ENCODE measurements around the gene TRPV6.

The TRPV6 gene

DNA sequence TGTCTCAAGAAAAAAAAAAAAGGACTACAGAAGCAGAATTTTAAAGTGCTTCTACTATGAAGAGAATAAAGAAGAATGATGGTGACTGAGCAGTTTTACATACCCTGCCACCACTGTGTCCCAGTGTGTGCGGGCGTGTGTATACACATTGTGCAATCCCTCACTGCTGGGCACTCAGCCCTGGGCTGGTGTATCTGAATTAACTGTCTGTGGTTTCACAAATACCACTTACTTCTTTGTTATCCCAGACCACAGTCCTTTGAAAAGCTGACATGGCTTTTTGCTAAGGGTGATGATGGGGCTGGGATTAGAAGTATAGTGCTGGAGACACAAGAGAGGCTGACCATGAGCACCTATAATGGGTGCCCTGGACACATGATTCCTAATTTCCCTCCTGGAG is 21.1 kb upstream of the TRPV6 start:
- DNase-seq = no peak

DNA sequence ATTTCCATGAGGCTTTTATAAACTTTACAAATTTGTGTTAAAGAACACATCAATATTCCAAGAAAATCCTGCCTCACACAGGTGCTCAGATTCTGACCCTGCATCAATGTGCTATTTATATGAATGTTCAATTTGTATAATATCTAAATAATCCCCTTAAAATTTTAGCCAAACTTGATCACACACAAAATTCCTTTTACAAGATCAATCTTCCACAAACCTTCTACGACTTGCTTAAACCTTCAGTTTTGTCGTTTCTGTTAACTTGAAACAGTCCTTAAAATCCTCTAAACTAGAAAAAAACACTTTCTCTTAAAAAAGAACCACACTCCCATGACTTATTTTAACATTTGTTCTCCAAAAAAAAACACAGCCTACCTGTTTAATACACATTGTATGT is 20.2 kb upstream of the TRPV6 start:
- DNase-seq = no peak

DNA sequence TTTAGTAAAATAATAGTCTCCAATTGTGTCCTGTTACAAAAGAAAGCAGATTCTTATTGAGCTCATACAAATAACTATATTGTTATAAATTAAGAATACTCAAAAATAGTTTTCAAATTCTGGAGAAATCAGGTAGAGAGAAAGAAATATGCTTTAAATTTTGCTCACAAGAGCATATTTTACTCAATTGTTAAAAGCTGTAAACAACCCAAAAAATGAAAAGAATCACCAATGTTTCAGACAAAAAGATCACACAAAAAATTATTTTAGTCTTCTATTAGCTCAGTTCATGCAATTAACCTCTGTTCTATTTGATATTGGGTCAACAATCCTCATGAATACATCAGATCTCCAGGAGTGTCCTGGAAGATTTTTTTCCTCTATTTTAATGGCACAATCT is 18.6 kb upstream of the TRPV6 start:
- DNase-seq = no peak

DNA sequence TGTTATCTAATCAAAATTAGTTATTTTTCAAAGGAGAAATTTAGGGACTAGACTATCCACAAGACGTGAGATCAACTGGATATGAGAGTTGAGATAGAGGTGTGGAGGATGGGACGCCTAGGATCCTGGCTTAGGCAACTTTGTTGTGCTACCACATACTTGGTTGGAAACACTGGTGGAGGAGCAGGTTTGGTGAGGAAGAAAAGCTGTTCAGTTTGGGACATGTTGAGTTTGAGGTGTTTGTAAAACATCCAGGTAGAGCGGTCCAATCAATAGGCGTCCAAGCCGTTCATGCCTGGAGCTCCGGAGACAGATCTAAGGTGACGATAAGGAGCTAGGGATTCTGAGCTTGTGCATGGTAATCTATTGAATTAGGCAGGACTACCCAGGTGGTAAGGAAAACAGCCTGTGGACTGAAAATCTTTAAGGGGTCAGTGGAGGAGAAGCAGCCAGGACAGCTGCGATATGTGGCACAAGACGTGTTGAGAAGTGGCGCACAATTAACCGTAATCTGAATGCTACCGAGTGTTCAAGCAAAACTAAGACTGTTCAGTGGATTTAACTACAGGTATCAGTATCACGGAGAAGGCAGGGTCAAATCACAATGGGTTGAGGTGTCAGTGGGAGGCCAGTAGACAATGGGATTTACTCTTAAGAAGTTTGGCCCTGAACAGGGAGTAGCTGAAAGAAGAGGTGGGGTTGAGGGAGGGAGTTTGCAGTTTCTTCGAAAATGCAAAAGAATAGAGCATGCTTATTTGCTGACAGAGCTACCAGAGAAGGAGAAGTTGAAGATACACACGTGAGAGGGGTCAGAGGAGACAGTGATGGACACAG is 16.1 kb upstream of the TRPV6 start:
- no peak for DNase-seq

DNA sequence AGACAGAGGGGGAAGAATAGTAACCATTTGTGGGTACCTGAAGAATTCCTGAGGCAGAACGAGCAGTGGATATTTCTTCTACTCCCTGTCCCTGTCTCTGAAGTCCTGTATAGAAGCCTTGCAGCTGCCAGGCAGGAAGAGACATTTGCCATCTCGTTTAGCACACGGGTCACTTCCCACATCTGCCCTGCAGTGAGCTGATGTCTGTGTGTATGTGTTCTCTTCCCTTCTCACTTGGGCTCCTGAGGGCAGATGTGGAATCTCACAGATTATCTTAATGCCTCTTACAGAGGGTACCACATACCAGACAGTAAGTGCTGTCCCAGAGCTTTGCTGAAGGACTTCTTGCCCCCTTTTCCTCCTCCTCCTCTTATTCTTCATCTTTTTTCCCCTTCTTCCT is 14.1 kb upstream of the TRPV6 start:
- DNase-seq = no peak

DNA sequence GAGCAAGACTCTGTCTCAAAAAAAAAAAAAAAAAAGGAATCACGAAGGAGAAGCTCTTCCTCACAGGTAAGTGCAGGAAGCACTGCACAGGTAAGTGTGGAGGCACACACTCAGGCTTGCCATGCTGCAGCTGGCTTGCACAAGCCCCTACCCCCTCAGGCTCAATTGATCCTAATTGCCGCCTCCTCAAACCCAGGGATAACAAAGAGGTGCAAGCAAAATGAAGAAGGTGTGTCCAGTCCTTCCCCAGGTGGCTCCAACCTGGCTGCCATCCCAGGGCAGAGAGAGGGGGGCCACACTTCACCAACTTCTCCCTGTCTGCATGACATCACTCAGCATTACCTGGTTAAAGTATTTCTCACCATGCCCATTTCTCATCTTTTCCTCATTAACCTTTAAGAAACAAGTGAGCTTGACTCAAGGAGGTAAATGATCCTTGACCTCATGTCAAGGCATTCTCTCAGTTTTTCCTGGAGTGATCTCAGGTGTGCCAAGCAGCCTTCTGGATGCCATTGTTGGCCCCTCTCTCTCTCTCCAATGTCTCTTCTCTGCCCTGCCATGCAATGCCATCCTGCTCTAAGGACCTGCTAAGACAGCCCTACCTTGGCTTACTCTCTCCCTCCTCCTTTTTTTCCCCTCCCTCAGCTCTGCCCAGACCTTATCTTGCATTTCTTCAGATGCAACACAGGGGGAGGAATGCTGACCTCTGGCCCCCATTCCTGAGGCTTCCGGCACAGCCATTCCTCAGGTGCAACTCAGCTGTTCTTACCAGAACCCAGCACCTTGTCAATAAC is 13.0 kb upstream of the TRPV6 start:
- DNase-seq = no peak

DNA sequence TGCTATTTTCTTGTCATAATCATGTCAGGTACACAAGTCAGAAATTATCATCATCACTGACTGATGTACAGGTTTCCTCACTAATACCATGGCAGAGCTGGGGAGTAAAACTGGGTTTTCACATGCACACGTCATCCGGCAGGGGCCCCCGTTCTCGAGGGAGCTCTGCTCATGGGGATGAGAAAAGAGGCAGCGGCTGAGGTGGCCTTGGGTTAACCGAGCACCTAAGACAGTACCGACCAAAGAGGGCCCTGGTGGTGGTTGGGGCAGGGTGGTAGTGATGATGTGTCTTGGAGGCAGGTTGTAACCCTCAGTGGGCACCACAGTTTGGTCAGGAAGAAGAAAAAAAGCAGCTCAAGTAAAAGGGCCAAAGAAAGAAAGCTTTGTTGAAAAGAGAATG is 12.1 kb upstream of the TRPV6 start:
- DNase-seq = no peak

DNA sequence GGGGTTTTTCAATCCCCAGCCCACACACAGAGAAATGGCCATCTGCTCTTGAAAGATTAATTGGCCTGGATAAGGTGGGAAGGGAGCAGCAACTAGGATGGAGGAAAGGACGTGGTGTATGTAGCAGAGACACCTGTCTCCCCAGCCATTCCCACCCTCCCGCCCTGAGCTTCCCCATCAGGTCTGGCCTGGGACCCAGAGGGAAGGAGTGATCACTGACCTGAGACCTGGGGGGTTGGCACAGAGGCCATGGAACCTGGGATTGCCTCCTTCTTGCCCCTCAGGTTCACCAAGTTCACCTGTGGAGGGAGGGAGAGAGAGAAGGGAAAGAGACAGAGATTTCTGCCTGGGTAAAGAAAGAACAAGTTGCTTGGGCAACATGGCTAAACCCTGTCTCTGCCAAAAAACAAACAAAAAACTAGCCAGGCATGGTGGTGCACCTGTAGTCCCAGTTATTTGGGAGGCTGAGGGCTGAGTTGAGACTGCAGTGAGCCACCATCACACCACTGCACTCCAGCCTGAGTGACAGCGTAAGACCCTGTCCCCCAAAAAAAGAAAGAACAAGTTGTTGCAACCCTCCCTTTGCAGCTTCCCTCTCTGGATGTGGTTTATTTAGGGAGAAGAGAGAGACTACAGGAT is 11.3 kb upstream of the TRPV6 start:
- no peak for DNase-seq

DNA sequence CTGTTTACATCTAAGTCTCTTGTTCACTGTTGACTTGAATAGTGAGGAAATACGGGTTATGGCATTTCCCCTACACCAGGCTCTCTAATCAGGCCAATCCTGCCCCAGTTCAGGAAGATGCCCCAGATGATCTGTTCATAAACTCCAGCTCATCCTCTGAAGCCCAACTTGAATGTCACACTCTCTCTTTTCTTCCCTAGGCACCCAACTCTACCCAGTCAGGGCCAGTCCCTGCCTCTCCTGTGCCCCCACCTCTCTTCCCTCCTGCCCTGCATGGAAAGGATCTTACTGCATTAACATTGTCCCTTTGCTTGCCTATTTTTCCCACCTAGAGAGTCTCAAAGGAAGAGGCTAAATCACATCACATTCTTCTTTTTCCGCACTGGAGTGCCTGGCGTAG is 10.6 kb upstream of the TRPV6 start:
- DNase-seq = no peak

DNA sequence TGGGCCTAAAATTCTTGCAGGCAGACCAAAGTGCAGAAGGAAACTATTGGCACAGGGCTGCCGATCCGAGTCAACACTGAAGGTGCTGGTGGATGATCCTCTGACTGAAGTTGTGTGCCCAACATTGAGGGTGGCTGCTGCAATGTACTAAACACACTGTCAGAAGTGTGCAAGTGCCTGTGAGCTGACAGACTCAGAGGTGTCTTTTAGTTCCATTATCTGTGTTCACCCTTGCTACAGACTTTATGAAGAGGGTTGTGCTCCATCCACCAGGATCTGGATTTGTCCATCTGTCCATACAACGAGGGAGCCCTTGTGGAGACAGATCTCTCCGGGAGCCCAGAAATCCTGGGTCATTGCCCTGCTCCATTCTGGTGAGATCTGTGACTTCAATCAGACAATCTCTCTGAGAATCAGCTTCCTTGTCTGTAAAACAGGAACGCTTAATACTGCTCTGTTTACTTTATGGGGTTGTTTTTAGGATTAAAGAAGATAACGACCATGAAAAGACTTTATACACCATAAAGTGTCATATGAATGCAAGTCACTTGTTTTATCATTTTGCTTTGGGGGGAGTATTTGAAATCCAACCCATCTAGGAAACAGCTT is 9.5 kb upstream of the TRPV6 start:
- DNase-seq = no peak

DNA sequence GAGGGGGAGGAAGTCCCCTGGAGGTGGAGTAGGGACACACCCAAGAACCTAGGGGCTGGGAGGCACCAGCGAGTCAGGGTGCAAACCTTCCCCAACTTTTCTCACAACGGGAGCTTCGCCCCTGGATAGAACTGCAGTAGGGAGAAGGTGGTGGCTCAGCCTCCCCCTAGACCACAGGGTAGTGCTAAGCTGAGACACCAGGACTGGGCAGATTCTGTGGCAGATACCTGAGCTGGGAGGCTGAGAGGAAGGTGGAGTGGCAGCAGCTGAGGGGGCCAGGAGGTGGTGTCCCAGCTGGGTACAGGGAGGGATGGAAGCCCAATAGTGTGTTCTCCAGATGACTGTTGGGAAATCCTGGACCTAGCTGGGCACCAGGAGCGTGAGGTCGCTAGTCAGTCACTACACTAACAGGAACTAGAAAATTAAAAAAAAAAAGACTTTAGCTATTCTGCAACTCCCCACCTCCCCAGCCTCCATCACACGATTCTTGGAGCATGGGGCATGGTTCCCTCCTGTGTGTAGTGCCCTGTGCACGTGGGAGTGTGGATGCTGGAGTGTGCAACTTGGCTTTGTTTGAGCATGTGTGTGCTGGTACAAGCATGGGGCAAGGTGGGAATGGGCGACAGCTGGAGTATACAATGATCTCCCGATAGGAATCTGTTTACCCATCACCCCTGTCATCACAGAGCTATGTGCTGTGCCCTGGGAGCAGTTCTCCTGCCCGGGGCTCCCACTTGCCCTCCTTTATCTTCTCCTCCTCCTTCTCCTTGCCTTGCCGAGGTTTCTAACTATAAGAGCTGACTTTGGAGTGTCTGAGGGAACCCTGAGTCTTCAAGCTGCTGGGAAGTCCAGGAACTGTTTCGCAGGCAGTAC is 8.8 kb upstream of the TRPV6 start:
- DNase-seq = no peak

DNA sequence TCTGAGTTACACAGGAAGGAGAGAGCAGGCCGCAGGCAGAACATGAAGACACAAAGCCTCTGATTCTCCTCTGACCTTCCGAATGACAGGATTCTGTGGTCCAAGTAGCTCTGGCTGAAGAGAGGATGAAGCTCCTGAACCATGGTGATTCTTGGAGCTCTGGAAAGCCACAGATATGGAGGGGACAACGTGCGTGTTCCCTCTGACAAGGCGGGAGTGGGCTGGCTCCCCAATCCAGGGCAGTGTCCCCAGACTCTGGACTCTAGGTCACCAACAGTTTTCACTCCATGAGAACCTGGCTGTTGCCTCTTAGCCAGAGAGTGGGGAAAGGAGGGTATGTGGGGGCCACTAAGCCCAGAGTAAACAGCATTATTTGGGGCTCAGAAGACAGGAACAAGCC is 7.4 kb upstream of the TRPV6 start:
- no peak for DNase-seq

DNA sequence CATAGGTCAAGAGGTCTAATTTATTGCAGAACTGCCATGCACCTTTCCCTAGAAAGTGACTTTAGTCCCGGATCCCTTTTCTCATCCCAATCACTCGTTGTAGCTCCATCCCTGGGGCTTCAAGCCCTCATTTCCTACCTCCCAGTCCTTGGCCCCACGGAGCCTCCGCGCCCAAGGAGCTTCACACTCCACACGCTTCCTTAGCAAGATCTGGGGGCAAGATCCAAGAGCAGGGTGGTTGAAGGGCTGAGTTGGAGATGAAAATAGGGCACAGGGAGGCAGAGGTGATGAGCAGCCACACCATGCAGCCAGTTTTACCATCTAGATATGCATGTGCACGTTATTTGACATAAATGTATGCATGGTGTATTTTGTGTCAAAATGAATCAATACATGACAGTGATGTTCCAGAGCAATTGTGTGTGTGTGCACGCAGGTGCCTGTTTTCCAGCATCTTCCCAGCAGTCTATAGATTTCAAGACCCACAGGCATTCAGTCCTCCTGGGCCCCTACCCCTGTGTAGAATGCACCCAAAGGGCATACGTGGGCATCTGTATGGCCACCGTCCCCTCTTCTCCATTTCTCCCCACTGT is 6.0 kb upstream of the TRPV6 start:
- no peak for DNase-seq

DNA sequence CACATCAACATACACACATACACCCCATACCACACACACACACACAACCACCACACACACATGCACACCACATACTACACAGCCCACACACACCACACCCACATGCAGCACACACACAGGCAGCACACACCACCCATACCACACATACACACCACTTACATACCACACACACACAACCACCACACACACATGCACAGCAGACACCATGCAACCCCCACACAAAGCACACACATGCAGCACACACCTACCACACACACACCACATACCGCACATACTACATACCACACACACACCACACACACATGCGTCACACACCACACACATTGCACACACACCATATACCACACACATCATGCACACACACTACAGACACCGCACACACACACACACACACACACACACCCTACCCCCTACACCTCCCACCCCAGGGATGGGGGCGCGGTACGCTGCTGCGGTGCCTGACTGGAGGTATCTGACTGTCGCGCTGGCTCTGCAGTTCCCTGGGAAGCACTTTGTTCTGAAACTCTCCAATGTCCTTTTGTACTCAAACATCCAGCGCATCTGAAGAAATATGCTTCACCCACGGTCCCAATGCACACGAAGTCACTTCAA is 5.4 kb upstream of the TRPV6 start:
- no peak for DNase-seq

DNA sequence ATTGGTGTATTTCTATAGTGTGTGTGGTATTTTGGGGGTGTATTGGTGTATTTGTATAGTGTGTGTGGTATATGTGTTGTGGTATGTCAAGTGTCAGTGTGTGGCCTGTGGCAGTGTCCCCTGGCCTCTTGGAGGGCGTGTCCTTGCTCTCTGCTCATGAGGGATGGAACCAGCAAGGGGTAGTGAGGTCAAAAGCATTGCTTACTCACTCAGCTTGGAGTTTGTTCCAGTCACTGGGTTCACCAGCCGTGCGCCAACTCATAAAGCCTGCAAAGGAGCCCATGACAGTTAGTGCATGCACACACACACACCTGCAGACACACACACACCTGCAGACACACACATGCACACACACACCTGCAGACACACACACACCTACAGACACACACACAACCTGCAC is 4.3 kb upstream of the TRPV6 start:
- no peak for DNase-seq

DNA sequence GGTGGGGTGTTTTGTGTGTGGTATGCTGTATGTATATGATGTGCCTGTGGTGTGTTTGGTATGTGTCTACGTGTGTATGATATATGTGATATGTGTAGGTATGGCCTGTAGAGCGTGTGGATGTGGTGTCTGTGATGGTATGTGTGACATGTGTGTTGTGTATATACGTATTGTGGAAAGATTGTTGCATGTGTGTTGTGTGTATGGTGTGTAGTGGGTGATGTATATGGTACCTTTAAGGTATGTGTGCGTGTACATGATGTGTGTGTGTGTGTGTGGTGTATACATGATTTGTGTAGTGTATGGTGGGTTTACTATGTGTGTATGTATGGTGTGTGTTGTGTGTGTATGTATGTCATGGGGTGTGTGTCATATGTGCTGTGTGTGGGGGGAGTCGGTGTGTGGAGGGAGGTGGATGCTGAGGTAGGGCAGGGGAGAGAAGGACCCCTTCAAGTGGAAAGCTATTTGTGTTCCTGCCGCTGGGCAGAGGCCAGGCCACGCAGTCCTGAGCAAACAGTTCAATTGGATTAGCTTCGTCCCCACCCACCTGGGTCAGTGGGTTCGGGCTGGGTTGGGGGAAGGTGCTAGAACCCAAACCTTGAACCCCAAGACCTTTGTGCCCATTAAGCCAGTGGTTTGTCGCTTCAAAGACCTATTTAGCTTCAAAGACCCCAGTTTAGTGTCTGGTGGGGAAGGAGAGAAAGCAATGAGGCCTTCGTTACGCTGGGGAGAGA is 1.9 kb upstream of the TRPV6 start:
- peak; percentile 2 for DNase-seq

DNA sequence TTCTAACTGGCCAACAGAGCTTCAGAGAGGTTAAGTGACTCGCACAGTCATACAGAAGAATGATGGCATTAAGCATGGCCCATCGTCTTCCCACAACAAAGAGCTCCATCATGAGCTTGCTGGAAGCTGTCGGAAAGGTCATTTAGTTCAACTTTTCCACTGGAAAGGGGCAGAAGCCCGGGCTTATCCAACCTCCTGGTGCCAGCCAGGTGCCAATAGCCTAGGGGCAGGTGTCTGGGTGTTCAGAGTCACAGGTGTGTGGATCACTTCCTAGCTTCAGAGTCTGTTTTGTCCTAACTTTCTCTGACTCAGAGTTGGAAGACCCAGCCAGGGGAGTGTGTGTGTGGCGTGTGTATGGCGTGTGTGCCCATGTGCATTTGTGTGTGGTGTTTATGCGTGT is 1.3 kb upstream of the TRPV6 start:
- peak; percentile 6 for DNase-seq

DNA sequence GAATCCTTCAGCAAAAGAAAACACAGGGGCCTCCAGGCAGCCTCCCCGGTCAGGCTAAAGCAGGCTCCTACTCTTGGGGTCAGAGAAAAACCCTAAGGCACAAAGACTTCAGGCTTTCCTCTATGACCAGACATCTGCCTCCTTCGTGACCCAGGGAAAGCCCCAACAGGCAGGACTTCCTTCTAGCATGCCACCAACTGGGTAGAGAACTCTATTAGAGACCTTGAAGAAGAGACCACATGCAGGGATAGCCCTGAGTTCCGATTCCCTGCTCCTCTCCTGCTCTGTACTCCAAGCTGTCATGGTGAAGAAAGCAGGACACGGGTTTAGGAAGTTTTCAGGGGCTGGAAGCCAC is 1.3 kb downstream of the TRPV6 start:
- DNase-seq = no peak

DNA sequence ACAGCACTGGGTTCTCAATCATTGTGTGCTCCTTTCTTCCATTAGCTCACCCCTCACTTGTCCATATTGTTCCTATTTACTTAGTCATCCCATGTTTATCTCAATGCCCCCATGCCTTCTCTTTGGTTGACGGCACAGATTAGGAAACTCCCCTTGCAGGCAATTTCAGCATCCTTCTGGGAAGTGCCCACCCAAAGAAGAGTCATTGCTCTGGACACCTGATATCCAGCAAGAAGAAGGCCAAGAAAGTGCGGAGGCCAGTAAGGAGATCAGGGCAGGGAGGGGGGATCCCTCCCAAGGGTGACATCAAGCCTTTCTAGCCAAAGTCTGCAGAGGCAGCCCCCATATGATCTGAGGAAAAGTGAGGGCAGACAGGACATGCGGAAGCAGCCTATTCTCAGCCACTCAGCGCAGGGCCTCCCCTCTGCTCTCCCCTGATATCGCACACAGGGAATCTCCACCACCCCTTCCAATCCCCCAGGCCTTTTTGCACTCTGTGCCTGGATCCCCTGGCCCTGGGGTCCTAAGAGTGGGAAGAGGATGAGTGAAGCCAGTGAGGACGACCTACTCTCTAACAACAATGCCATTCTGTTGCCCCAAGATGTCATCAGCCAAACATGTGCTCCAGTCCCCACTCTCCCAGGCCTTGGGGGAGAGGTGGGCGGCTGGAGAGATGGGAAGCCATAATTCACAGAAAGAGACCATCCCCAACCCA is 1.8 kb downstream of the TRPV6 start:
- DNase-seq = no peak

DNA sequence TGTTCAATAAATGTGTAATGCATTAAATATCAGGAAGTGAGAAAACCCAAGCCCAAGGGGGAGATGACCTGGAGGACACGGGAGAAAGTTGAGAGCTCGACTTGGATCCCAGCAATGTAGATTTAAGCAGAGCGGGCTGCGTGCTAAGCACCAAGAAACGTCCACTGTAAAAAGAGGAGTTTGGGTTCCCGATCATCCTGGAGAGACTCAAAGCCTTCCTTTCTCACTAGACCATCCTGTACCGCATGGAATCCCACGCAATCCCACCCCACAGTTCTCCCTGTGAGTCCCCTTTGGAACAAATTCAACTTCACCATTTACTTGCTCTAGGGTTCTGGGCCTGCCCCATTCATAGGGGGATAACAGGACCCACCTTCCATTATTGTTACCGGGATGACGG is 2.4 kb downstream of the TRPV6 start:
- DNase-seq = no peak
